Adrenal gland (tissue), 5 donors: ENCODE results near the gene PGS1.

Experiments
- CTCF ChIP-seq, 6 experiments: fragments of 450-650 bp in 4 of 6; fragments of 200-600 bp in 2 of 6; sonication (generic) in 1 of 6; IDR thresholded peaks; 1 replicate in 5 of 6; 2 replicates in 1 of 6; pipeline versions ENCODE4 v1.5.1 to v1.8.0; 2016 to 2021; ENCODE audit warnings: antibody characterized with exemption in 6 of 6, mild to moderate bottlenecking in 2 of 6, moderate library complexity in 1 of 6
- POLR2A ChIP-seq, 2 donors: fragments of 450-650 bp; IDR thresholded peaks; one replicate each; pipeline ENCODE4 v1.6.1; 2017; ENCODE audit warnings: antibody characterized with exemption in 2 of 2, mild to moderate bottlenecking in 2 of 2, moderate library complexity in 1 of 2
- donor health status: DM: no; HTN: no; CAD: no.

- TF ChIP-seq CTCF (IDR thresholded peaks at IDR 0.05) (no peak), POLR2A (IDR thresholded peaks at IDR 0.05) (peak; percentile 94 to 98)
Measured at GRCh38 chr17:78359997-78360370, 18.5 kb upstream of the PGS1 start, which contains the start of gene SOCS3.
